Measurements from ENCODE around the gene GALNT11.
"Not testable (repeated sequence)": the region's sequence is repeated elsewhere in the genome, so short reads cannot be mapped to it uniquely, and the experiment has no call there.

The GALNT11 gene

GRCh38 chr7:152074673-152075072 lies 49.2 kb downstream of the GALNT11 start:
- 8% methylated on average over 2 of the region's 2 CpGs; no CpG with 5 or more reads in 1 of the 2 experiments for WGBS, 2 experiments (ENCODE audit: insufficient coverage in 2 of 2)
- H3K4me3 ChIP-seq (ENCODE audit: extremely low read depth, insufficient read depth, low read length, poor library complexity, severe bottlenecking), result no peak overlapping the region

DNA sequence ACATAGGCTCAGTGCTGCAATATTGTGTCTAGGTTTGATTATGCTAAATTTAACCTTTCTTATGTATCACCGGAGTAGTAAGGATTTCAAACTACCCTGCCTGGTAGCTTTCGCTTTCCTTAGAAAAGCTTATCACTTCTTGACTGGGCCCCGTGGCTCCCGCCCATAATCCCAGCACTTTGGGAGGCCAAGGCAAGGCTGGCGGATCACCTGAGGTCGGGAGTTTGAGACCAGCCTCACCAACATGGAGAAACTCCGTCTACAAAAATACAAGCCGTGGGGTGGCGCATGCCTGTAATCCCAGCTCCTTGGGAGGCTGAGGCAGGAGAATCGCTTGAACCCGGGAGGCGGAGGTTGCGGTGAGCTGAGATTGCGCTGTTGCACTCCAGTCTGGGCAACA lies 49.9 kb downstream of the GALNT11 start:
- H3K36me3 ChIP-seq (ENCODE audit: control insufficient read depth, insufficient read depth, low read length), result not testable (repeated sequence)

More at GRCh38 chr7:152074673-152075072, 49.2 kb downstream of the GALNT11 start:
- Histone ChIP-seq H3K36me3 (ENCODE audit: control insufficient read depth, insufficient read depth, low read length) (no peaks in the 10 kb centered on the region), H3K9me3 (ENCODE audit: control insufficient read depth, low read length) (peaks cover 9% of the 10 kb centered on the region), H3K27ac (ENCODE audit: low read depth, low read length, severe bottlenecking) (no peak overlapping the region), H3K4me1 (ENCODE audit: control insufficient read depth, insufficient read depth, low read length, poor library complexity, severe bottlenecking) (peaks cover 14% of the 10 kb centered on the region)

DNA sequence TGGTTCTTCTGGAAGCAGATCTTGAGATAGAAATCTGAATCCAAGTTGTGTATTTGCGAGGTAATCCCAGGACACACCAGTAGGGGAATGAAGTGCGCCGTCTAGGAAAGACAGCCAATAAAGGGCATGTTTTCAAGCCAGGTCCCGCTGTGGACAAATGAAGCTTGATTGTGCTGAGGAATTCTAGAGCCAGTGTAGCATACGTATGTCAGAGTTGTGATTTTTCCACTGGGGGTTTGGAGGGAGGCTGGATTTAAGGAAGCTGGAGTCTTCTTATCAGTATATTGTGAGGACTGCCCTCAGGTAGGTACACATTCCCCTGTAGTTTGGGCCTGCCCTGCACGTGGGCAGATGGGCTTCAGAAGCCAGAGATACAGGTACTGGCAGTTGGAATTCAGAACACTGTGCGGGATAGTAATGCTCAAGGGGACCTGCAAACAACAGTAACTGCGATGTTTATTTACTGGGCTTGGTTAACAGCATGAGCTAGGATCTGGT lies 50.9 kb downstream of the GALNT11 start:
- H3K4me1 ChIP-seq (ENCODE audit: control insufficient read depth, insufficient read depth, low read length, poor library complexity, severe bottlenecking), result peaks cover 14% of the 10 kb centered on the region
- no peaks in the 10 kb centered on the region for H3K9me3 ChIP-seq (ENCODE audit: control insufficient read depth, low read length)
- no peak overlapping the region for H3K27ac ChIP-seq (ENCODE audit: low read depth, low read length, severe bottlenecking)
- no peak overlapping the region for H3K4me3 ChIP-seq (ENCODE audit: extremely low read depth, insufficient read depth, low read length, poor library complexity, severe bottlenecking)
- H3K36me3 ChIP-seq (ENCODE audit: control insufficient read depth, insufficient read depth, low read length), result no peaks in the 10 kb centered on the region
- WGBS, 2 experiments (ENCODE audit: insufficient coverage in 2 of 2), result 85 to 89% methylated on average over 8 of the region's 8 CpGs

More for the DNA sequence above, 49.9 kb downstream of the GALNT11 start:
- H3K9me3 ChIP-seq (ENCODE audit: control insufficient read depth, low read length); H3K4me3 ChIP-seq (ENCODE audit: extremely low read depth, insufficient read depth, low read length, poor library complexity, severe bottlenecking); H3K27ac ChIP-seq (ENCODE audit: low read depth, low read length, severe bottlenecking): not testable (repeated sequence)
- H3K4me1 ChIP-seq (ENCODE audit: control insufficient read depth, insufficient read depth, low read length, poor library complexity, severe bottlenecking), result peaks cover 14% of the 10 kb centered on the region
- 87 to 99% methylated on average over 8 to 12 of the region's 14 CpGs for WGBS, 2 experiments (ENCODE audit: insufficient coverage in 2 of 2)

- Histone ChIP-seq H3K36me3 (ENCODE audit: control insufficient read depth, insufficient read depth, low read length) (no peaks in the 10 kb centered on the region), H3K9me3 (ENCODE audit: control insufficient read depth, low read length) (no peaks in the 10 kb centered on the region), H3K4me1 (ENCODE audit: control insufficient read depth, insufficient read depth, low read length, poor library complexity, severe bottlenecking) (peaks cover 14% of the 10 kb centered on the region), H3K4me3 (ENCODE audit: extremely low read depth, insufficient read depth, low read length, poor library complexity, severe bottlenecking) (no peak overlapping the region), H3K27ac (ENCODE audit: low read depth, low read length, severe bottlenecking) (no peak overlapping the region)
- 91 to 96% methylated on average over 3 to 4 of the region's 8 CpGs for WGBS, 2 experiments (ENCODE audit: insufficient coverage in 2 of 2)
Measured at GRCh38 chr7:152076940-152077933, 51.8 kb downstream of the GALNT11 start.

GRCh38 chr7:152078025-152078424 lies 52.6 kb downstream of the GALNT11 start:
- 97% methylated on average over 4 to 6 of the region's 6 CpGs for WGBS, 2 experiments (ENCODE audit: insufficient coverage in 2 of 2)
- H3K27ac ChIP-seq (ENCODE audit: low read depth, low read length, severe bottlenecking), result no peak overlapping the region

DNA sequence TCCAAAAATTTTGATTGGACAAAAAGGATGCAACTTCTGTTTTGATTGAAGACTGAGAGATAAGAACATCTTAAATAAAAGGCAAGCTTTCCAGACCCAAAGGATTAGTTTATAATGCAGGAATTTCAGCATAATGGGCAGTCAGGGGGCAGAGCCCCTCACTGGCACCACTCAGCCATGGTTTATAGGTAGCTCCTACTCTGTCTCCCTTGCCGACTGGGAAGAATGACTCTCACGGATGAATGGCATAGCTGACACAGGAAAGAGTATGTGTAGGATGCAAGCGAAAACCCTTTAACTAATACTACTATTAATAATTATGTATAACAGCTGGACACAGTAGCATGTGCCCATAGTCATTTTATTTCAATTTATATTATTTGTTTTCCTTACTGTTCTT lies 53.3 kb downstream of the GALNT11 start:
- no CpG with 5 or more reads among the region's 3 CpGs for WGBS, 2 experiments (ENCODE audit: insufficient coverage in 2 of 2)
- H3K4me1 ChIP-seq (ENCODE audit: control insufficient read depth, insufficient read depth, low read length, poor library complexity, severe bottlenecking), result peaks cover 10% of the 10 kb centered on the region
- H3K36me3 ChIP-seq (ENCODE audit: control insufficient read depth, insufficient read depth, low read length), result no peaks in the 10 kb centered on the region
- no peak overlapping the region for H3K4me3 ChIP-seq (ENCODE audit: extremely low read depth, insufficient read depth, low read length, poor library complexity, severe bottlenecking)
- no peaks in the 10 kb centered on the region for H3K9me3 ChIP-seq (ENCODE audit: control insufficient read depth, low read length)
- H3K27ac ChIP-seq (ENCODE audit: low read depth, low read length, severe bottlenecking), result no peak overlapping the region

More at GRCh38 chr7:152078025-152078424, 52.6 kb downstream of the GALNT11 start:
- Histone ChIP-seq H3K36me3 (ENCODE audit: control insufficient read depth, insufficient read depth, low read length) (no peaks in the 10 kb centered on the region), H3K9me3 (ENCODE audit: control insufficient read depth, low read length) (no peaks in the 10 kb centered on the region), H3K4me1 (ENCODE audit: control insufficient read depth, insufficient read depth, low read length, poor library complexity, severe bottlenecking) (peaks cover 14% of the 10 kb centered on the region), H3K4me3 (ENCODE audit: extremely low read depth, insufficient read depth, low read length, poor library complexity, severe bottlenecking) (no peak overlapping the region)

DNA sequence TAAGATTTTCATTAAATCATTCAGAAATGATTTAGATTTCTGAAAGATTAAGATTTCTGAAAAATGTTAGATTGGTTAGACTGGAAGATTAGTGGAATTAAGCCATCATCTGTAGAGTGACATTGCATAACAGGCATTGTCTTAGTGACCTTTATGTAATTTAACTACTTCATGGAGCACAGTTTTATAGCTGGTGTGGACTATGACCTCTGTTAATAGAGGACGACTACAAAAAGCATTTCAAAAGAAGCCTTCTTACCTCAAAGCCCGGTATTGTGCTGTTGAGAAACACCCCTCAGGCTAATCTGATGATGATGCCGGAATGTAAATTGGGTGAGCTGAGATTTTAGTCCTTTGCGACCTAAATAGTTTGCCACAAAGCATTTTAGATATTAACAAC lies 55.6 kb downstream of the GALNT11 start:
- Histone ChIP-seq H3K9me3 (ENCODE audit: control insufficient read depth, low read length) (no peaks in the 10 kb centered on the region), H3K27ac (ENCODE audit: low read depth, low read length, severe bottlenecking) (no peak overlapping the region), H3K4me1 (ENCODE audit: control insufficient read depth, insufficient read depth, low read length, poor library complexity, severe bottlenecking) (no peaks in the 10 kb centered on the region), H3K4me3 (ENCODE audit: extremely low read depth, insufficient read depth, low read length, poor library complexity, severe bottlenecking) (no peak overlapping the region), H3K36me3 (ENCODE audit: control insufficient read depth, insufficient read depth, low read length) (no peaks in the 10 kb centered on the region)
- 90% methylated on average over 2 of the region's 4 CpGs; no CpG with 5 or more reads in 1 of the 2 experiments for WGBS, 2 experiments (ENCODE audit: insufficient coverage in 2 of 2)

DNA sequence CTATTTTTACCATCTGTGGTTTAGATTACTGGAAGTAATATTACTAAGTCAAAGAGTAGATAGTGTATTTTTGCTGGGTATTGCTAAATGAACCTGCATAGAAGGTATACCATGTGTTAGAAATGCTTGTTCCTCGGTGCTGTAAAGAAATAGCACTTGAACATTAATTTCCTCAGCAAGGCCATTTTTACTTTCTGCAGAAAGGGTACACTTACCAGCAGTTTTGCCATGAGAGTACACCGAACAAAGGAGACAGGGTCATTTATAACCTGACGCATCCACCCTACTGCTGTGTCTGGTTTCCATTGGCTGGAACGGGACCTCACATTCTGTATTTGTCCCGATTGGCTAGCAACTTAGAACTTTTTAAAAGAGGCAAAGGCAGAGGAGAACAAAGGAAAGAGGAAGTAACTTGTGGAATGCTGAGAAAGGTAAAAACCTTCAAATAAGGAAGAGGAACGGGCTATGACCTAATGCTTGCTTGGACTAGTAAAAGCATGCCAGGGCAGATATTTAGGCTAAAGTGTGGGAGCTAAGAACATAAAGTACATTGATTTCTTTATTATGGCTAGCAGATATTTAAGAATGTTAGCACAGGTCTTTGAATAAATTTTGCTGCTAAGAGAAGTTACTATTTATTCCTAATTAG lies 56.7 kb downstream of the GALNT11 start:
- 83 to 90% methylated on average over 2 of the region's 6 CpGs for WGBS, 2 experiments (ENCODE audit: insufficient coverage in 2 of 2)
- not testable (repeated sequence) for H3K36me3 ChIP-seq (ENCODE audit: control insufficient read depth, insufficient read depth, low read length); H3K4me3 ChIP-seq (ENCODE audit: extremely low read depth, insufficient read depth, low read length, poor library complexity, severe bottlenecking); H3K4me1 ChIP-seq (ENCODE audit: control insufficient read depth, insufficient read depth, low read length, poor library complexity, severe bottlenecking); H3K9me3 ChIP-seq (ENCODE audit: control insufficient read depth, low read length); H3K27ac ChIP-seq (ENCODE audit: low read depth, low read length, severe bottlenecking)

DNA sequence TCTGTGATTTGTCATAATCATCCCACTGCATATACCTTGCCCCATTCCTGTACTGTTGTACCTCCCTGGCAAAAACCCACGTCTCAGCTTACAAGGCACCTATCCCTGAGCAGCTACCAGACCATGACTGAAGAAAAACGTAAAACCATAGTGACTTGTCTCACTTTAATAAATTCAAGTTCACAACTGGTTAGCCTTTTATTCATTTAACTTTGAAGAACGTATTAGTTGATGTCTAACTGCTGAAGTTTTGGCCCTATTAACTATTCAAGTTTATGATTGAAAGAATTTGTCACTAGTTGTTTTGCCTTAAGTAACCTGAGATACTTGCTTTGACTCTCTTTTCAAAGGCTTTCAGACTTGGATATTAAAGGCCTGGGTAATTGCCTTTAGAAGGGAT lies 59.7 kb downstream of the GALNT11 start:
- H3K9me3 ChIP-seq (ENCODE audit: control insufficient read depth, low read length), result peaks cover 8% of the 10 kb centered on the region
- WGBS, 2 experiments (ENCODE audit: insufficient coverage in 2 of 2), result 89 to 100% methylated on average over 1 to 2 of the region's 3 CpGs
- no peak overlapping the region for H3K4me3 ChIP-seq (ENCODE audit: extremely low read depth, insufficient read depth, low read length, poor library complexity, severe bottlenecking)
- H3K4me1 ChIP-seq (ENCODE audit: control insufficient read depth, insufficient read depth, low read length, poor library complexity, severe bottlenecking), result no peaks in the 10 kb centered on the region
- H3K36me3 ChIP-seq (ENCODE audit: control insufficient read depth, insufficient read depth, low read length), result no peaks in the 10 kb centered on the region
- H3K27ac ChIP-seq (ENCODE audit: low read depth, low read length, severe bottlenecking), result no peak overlapping the region

GRCh38 chr7:152086513-152086912 lies 61.0 kb downstream of the GALNT11 start:
- H3K4me1 ChIP-seq (ENCODE audit: control insufficient read depth, insufficient read depth, low read length, poor library complexity, severe bottlenecking), result no peaks in the 10 kb centered on the region
- H3K4me3 ChIP-seq (ENCODE audit: extremely low read depth, insufficient read depth, low read length, poor library complexity, severe bottlenecking), result no peak overlapping the region
- peaks cover 8% of the 10 kb centered on the region for H3K9me3 ChIP-seq (ENCODE audit: control insufficient read depth, low read length)
- WGBS, 2 experiments (ENCODE audit: insufficient coverage in 2 of 2), result no CpG with 5 or more reads among the region's 1 CpG
- no peak overlapping the region for H3K27ac ChIP-seq (ENCODE audit: low read depth, low read length, severe bottlenecking)
- H3K36me3 ChIP-seq (ENCODE audit: control insufficient read depth, insufficient read depth, low read length), result no peaks in the 10 kb centered on the region

Measured in mesodermal cell (in vitro differentiated cells).